Stomach (tissue), 4 donors: ENCODE measurements around the gene RGS12.

Source experiments
- EP300 ChIP-seq: sonication (generic); formaldehyde crosslinking; IDR thresholded peaks from one replicate; pipeline ENCODE4 v1.6.1; 2017; ENCODE audit warnings: antibody characterized with exemption
- POLR2A ChIP-seq, 4 donors: fragments of 450-650 bp; IDR thresholded peaks; one replicate each; pipeline ENCODE4 v1.6.1; 2016; ENCODE audit warnings: antibody characterized with exemption in 4 of 4, control low read depth in 2 of 4, mild to moderate bottlenecking in 1 of 4, moderate library complexity in 1 of 4
- POLR2AphosphoS5 ChIP-seq, 3 donors: sonication (generic); formaldehyde crosslinking; IDR thresholded peaks; one replicate each; pipeline ENCODE4 v1.6.1; 2016; ENCODE audit warnings: antibody characterized with exemption in 3 of 3
- TF ChIP-seq, protein P1 (sequence below), 7 experiments: fragments of 450-650 bp in 4 of 7; fragments of 200-600 bp in 3 of 7; sonication (generic) in 3 of 7; IDR thresholded peaks; one replicate each; pipeline ENCODE4 v1.5.1; 2016 to 2019; ENCODE audit warnings: antibody characterized with exemption in 7 of 7, control low read depth in 2 of 7, mild to moderate bottlenecking in 1 of 7

DNA sequence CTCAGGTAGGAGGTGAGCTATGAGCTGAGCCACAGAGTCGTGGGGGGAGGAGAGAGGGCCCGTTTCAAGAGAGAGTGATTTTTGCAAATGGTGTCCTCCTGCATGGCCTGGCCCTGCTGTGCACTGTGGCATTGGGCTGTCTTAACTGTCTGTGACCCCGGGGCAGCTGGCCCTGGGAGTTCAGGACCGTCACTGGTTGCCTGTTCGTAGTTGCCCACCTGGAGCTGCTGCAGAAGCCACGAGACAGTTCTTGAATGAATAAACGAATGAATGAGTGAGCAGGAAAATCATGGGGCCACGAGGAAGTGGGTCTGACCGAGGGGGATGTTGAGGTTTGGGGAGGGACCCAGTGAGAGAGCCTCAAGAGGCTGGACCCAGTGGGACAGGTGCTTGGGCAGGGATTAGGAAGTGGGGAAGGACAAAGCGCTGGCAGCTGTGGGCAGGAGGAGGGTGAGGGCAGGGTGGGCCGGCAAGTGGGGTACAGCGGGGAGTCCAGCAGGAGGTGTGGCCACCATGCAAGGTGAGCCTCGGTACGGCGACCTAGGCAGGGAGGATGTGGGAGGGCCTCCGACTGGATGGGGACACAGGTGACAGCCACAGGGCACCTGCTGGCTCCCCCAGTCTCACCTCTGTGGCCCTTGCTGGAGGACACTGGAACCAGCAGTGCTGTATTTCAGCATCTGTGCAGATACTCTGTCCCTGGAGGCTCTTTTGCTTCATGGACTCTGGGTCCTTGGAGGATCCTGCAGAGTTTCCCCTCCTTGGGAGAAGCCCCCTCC is 10.2 kb downstream of the RGS12 start:
- TF ChIP-seq, protein P1, sequence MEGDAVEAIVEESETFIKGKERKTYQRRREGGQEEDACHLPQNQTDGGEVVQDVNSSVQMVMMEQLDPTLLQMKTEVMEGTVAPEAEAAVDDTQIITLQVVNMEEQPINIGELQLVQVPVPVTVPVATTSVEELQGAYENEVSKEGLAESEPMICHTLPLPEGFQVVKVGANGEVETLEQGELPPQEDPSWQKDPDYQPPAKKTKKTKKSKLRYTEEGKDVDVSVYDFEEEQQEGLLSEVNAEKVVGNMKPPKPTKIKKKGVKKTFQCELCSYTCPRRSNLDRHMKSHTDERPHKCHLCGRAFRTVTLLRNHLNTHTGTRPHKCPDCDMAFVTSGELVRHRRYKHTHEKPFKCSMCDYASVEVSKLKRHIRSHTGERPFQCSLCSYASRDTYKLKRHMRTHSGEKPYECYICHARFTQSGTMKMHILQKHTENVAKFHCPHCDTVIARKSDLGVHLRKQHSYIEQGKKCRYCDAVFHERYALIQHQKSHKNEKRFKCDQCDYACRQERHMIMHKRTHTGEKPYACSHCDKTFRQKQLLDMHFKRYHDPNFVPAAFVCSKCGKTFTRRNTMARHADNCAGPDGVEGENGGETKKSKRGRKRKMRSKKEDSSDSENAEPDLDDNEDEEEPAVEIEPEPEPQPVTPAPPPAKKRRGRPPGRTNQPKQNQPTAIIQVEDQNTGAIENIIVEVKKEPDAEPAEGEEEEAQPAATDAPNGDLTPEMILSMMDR (IDR thresholded peaks at IDR 0.05): no peak
- TF ChIP-seq EP300: no peak
- TF ChIP-seq POLR2AphosphoS5 (IDR thresholded peaks at IDR 0.05): no peak
- no peak for TF ChIP-seq POLR2A (IDR thresholded peaks at IDR 0.05)
